Ovary (tissue), 9 donors: ENCODE data around the gene TRIM3. TPM values are rescaled to one million over a fixed set of nuclear protein-coding genes. Genes with fewer than 3 reads are reported as not detected.
A peak's percentile ranks its signal among the peaks of the same experiment; 100 is the strongest.

Experiments used
- DNase-seq, 5 donors: peaks; one replicate each; pipeline ENCODE4 v3.0.0-alpha.2; 2019 to 2020
- H3K27ac ChIP-seq, 2 donors: fragments of 200-600 bp; one replicate each; pipeline versions ENCODE4 v1.5.1 to v1.8.0; 2019 to 2022
- H3K27me3 ChIP-seq: fragments of 200-600 bp; one replicate; pipeline ENCODE4 v1.8.0; 2022
- H3K36me3 ChIP-seq: fragments of 200-600 bp; sonication (generic); one replicate; pipeline ENCODE4 v1.5.1; 2019
- H3K4me1 ChIP-seq: one replicate; pipeline ENCODE4 v1.8.1; 2013; ENCODE audit warnings: mild to moderate bottlenecking, moderate library complexity; ENCODE audit not compliant: insufficient read depth
- H3K4me3 ChIP-seq: fragments of 200-600 bp; sonication (generic); one replicate; pipeline ENCODE4 v1.5.1; 2017
- H3K9me3 ChIP-seq, 2 donors: fragments of 200-600 bp in 1 of 2; sonication (generic) in 1 of 2; one replicate each; pipeline versions ENCODE4 v1.5.1 to v1.8.1; 2013 to 2019; ENCODE audit warnings: mild to moderate bottlenecking in 1 of 2, moderate library complexity in 1 of 2
- EP300 ChIP-seq: sonication (generic); formaldehyde crosslinking; IDR thresholded peaks from one replicate; pipeline ENCODE4 v1.6.1; 2017; ENCODE audit warnings: antibody characterized with exemption
- POLR2A ChIP-seq: fragments of 450-650 bp; IDR thresholded peaks from one replicate; pipeline ENCODE4 v1.6.1; 2017; ENCODE audit warnings: antibody characterized with exemption, mild to moderate bottlenecking, moderate library complexity
- WGBS, 3 donors: extraction: QIAGEN DNeasy Blood & Tissue Kit in 1 of 3; methylation state at CpG; one replicate each; pipeline versions ENCODE4 v1.1.5 to v1.1.7; 2013 to 2017; 5-methylcytosine and 5-hydroxymethylcytosine counted together
- intact Hi-C, 4 donors: fragments of 100-400 bp; cut with DNase I; formaldehyde crosslinking; loops; one replicate each; pipeline versions ENCODE4 v1.11.0 to v1.15.1; 2022 to 2023
- polyA plus RNA-seq, 2 donors: library from polyadenylated mRNA; stranded (reverse); fragments of 200-250 nt in 1 of 2; fragments of 350-450 nt in 1 of 2; fragmentation: Illumina TruSeq in 1 of 2; extraction: RNeasy Lipid Tissue Mini Kit (QIAGEN cat#74804) in 1 of 2; gene quantifications; one replicate each; pipeline ENCODE4 v1.2.3, GENCODE V29; 2013 to 2014
- total RNA-seq, 7 donors: library from RNA; depleted of rRNA in 2 of 7; stranded (reverse); fragments of >200 nt in 2 of 7; fragmentation: NEBNext Ultra II Directional in 3 of 7; extraction: Animal tissue kit (Norgen Biotek cat#: 25700) in 3 of 7; gene quantifications; one replicate each; pipeline versions ENCODE4 v1.1.0 to v1.2.4, GENCODE V29; 2016 to 2023
- TF ChIP-seq, protein P1 (sequence below), 3 donors: fragments of 450-650 bp in 2 of 3; fragments of 200-600 bp in 1 of 3; IDR thresholded peaks; one replicate each; pipeline versions ENCODE4 v1.5.1 to v1.8.0; 2016 to 2022; ENCODE audit warnings: antibody characterized with exemption in 3 of 3, mild to moderate bottlenecking in 1 of 3
- donor health status: DM: no; HTN: no; CAD: no; lungs with moderate emphysema.
- donor health status: DM: no; HTN: no; CAD: no.
- donor health status: Bipolar disorder and iron deficiency.
- donor health status: DM: yes; HTN: yes; CAD: no.
- donor health status: DM: no; HTN: no; CAD: no.
- donor health status: DM: yes; HTN: yes; CAD: no.

TRIM3 gene
- total and polyA plus RNA-seq, 9 donors: 9.7 to 27.4 (median 18.4) TPM

DNA sequence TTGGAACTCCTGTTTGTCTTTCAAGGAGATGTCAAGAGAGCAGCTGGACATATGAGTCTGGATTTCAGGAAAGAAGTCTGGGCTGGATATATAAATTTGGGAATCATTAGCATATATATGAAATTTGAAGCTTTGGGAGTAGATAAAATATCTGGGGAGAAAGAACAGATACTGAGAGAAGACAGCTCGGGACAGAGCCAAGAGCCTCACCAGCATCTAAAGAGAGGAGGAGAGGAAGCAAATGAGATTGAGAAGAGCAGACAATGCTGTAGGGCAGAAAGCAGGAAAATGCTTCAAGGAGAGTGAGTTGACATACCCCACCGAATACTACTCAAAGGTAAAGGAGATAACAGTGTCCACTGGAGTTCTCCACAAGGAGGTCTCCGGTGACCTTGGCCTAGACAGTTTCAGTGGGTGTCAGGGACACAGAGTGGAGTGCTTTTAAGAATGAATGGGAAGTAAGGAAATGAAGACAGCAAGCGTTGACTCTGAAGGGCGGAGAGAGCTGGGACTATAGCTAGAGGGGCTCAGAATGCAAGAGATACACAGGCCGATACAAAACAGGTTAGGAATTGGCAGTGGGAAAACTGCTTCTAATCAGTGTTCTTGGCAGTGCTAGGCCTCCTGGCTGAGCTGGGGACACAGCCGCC, 55.7 kb downstream of the TRIM3 start:
- WGBS, 3 donors: 12 to 18% (median 17%) methylated on average over 7 of the region's 7 CpGs
- DNase-seq: no peak
- TF ChIP-seq POLR2A (no peak), EP300 (no peak)
- TF ChIP-seq, protein P1, sequence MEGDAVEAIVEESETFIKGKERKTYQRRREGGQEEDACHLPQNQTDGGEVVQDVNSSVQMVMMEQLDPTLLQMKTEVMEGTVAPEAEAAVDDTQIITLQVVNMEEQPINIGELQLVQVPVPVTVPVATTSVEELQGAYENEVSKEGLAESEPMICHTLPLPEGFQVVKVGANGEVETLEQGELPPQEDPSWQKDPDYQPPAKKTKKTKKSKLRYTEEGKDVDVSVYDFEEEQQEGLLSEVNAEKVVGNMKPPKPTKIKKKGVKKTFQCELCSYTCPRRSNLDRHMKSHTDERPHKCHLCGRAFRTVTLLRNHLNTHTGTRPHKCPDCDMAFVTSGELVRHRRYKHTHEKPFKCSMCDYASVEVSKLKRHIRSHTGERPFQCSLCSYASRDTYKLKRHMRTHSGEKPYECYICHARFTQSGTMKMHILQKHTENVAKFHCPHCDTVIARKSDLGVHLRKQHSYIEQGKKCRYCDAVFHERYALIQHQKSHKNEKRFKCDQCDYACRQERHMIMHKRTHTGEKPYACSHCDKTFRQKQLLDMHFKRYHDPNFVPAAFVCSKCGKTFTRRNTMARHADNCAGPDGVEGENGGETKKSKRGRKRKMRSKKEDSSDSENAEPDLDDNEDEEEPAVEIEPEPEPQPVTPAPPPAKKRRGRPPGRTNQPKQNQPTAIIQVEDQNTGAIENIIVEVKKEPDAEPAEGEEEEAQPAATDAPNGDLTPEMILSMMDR (IDR thresholded peaks at IDR 0.05): no peak
- Histone ChIP-seq H3K4me1 (peaks cover 4% of the 10 kb centered on the region), H3K4me3 (peak overlapping the region; percentile 88), H3K36me3 (no peaks in the 10 kb centered on the region), H3K27ac (peak overlapping the region; percentile 95 to 97), H3K27me3 (no peaks in the 10 kb centered on the region), H3K9me3 (no peaks in the 10 kb centered on the region)
- intact Hi-C loops: no loop called here

DNA sequence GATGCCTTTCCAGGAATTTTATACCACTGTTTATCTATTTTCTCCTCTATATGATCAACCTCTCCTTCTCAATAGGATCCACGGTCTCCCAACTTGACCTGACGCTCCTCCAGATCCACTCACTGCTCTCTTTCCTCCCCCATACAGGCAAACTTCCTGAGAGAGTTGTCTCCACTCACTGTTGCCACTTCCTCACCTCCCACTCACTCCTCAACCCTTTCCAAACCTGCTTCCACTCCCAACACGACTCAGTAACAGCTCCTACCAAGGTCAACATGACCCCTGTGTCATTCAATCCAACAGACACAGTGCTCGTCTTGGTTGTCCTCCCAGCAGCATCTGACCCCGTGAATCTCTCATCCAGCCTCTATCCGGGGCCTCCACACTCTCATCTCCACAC, 57.9 kb downstream of the TRIM3 start:
- Histone ChIP-seq H3K27me3 (no peaks in the 10 kb centered on the region), H3K9me3 (no peaks in the 10 kb centered on the region), H3K4me3 (no peak overlapping the region), H3K27ac (no peak overlapping the region), H3K36me3 (no peaks in the 10 kb centered on the region), H3K4me1 (peaks cover 4% of the 10 kb centered on the region)
- 43 to 51% (median 50%) methylated on average over 6 of the region's 6 CpGs for WGBS, 3 donors
- DNase-seq: no peak
- no peak for TF ChIP-seq POLR2A
- no peak for TF ChIP-seq EP300
- TF ChIP-seq, protein P1 (IDR thresholded peaks at IDR 0.05): no peak
- intact Hi-C loops: no loop called here

DNA sequence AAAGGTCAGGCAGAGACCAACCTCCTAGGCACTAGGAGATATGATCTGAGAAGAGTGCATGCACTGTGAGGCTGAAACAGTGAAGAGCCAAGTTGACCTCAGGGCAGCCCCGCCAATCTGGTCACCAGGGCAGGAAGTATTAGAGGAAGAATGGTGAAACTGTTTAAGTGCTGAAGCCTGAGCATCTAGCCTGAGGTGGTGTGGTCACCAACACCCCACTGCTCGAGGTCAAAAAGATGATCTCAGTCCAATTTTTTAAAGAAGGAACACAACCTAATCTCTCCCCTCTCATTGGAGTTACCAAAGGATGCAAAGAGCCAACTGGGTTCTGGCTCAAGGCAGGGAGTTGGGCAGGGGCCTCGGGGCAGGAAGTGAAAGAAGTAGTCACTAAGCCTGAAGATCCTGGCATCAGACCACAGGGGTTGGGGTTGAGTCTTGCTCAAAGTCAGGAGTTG, 58.8 kb downstream of the TRIM3 start:
- Histone ChIP-seq H3K9me3 (no peaks in the 10 kb centered on the region), H3K27ac (no peak overlapping the region), H3K36me3 (no peaks in the 10 kb centered on the region), H3K4me3 (no peak overlapping the region), H3K27me3 (no peaks in the 10 kb centered on the region), H3K4me1 (peaks cover 4% of the 10 kb centered on the region)
- DNase-seq: no peak
- TF ChIP-seq POLR2A (no peak), EP300 (no peak)
- TF ChIP-seq, protein P1 (IDR thresholded peaks at IDR 0.05): no peak
- 81 to 90% (median 82%) methylated on average over 3 of the region's 3 CpGs for WGBS, 3 donors
- intact Hi-C loops: no loop called here

DNA sequence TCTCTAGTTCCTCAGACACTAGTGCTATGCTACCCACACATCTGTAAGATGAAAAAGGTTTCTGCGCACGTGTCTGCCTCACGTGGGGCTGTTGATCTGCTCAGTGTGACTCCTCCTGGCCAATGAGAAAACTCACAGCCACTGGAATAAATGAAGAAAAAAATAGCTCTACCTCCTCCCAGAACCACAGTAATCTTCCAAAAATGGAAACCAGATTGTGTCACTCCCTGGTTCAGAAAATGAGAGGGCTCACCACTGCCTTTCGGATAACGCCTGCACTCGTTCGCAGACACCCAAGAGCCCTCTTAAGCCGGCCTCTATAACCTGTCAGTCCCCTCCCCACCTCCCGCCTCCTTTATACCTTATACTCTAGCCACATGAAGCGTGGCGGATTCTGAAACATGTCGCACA, 59.9 kb downstream of the TRIM3 start:
- no peak overlapping the region for H3K27ac ChIP-seq
- WGBS, 3 donors: 85 to 89% (median 88%) methylated on average over 12 of the region's 12 CpGs
- H3K9me3 ChIP-seq: no peaks in the 10 kb centered on the region
- no peak for DNase-seq
- intact Hi-C loops: no loop called here
- H3K4me1 ChIP-seq: peaks cover 4% of the 10 kb centered on the region
- no peak overlapping the region for H3K4me3 ChIP-seq
- no peaks in the 10 kb centered on the region for H3K27me3 ChIP-seq
- TF ChIP-seq POLR2A (no peak), EP300 (no peak)
- TF ChIP-seq, protein P1 (IDR thresholded peaks at IDR 0.05): no peak
- H3K36me3 ChIP-seq: no peaks in the 10 kb centered on the region
